Measurements from ENCODE around the gene SETD2.

DNA sequence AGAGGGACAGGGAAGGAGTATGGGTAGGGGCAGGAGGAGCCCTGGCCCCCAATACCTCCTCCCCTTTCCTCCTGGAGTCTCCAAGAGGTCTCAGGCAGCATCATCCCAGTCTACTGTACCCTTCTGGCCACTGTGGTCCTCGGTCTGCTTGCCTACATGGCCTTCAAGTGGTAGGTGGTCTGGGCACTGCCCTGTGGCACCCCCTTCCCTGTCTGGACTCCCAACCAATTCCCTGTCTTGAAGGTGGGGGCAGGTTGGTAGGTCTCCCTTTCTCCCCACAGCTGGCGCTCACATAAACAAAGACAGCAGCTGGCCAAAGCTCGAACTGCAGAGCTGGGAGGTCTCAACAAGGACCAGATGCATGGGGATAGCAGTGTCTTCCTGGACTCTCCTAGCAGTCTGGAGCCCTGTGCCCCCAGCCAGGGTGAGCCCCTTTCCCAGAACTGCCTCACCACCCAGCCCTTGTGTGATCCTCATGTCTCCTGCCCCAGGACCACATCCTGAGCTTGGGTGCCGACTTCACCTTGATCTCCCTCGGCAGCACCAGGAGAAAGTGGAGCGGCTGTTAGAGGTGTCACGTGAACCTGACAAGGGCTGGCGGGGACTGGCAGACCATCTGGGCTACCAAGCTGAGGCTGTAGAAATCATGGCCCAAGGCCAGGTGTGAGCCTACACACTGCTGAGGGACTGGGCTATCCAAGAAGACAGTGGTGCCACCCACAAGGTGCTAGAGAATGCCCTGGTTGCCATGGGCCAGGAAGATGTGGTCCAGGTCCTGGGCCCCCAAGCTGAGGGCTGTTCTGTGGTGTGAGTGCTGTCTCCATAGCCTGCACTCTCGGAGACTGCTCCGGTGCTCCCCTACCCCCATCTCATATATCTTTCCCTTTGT, 151.3 kb downstream of the SETD2 start:
- TF ChIP-seq, protein P1, sequence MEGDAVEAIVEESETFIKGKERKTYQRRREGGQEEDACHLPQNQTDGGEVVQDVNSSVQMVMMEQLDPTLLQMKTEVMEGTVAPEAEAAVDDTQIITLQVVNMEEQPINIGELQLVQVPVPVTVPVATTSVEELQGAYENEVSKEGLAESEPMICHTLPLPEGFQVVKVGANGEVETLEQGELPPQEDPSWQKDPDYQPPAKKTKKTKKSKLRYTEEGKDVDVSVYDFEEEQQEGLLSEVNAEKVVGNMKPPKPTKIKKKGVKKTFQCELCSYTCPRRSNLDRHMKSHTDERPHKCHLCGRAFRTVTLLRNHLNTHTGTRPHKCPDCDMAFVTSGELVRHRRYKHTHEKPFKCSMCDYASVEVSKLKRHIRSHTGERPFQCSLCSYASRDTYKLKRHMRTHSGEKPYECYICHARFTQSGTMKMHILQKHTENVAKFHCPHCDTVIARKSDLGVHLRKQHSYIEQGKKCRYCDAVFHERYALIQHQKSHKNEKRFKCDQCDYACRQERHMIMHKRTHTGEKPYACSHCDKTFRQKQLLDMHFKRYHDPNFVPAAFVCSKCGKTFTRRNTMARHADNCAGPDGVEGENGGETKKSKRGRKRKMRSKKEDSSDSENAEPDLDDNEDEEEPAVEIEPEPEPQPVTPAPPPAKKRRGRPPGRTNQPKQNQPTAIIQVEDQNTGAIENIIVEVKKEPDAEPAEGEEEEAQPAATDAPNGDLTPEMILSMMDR (IDR thresholded peaks at IDR 0.05) = no peak
- no peak for TF ChIP-seq POLR2A (IDR thresholded peaks at IDR 0.05)
- TF ChIP-seq EP300 (IDR thresholded peaks at IDR 0.05; ENCODE audit: low read depth) = no peak
- no peak for TF ChIP-seq POLR2AphosphoS5 (IDR thresholded peaks at IDR 0.05)

Measured in transverse colon (tissue), 4 donors.